Measurements from ENCODE around the gene ROCK1.
"Not testable (repeated sequence)": the region's sequence is repeated elsewhere in the genome, so short reads cannot be mapped to it uniquely, and the experiment has no call there.

ROCK1 gene

GRCh38 chr18:20988726-20989125 is 122.9 kb downstream of the ROCK1 start:
- Histone ChIP-seq H3K4me1 (ENCODE audit: insufficient read depth, low read length) (no peaks in the 10 kb centered on the region), H3K36me3 (ENCODE audit: insufficient read depth, low read length) (peaks cover 46% of the 10 kb centered on the region), H3K27ac (ENCODE audit: low read depth, low read length) (no peak overlapping the region), H3K9me3 (ENCODE audit: low read length) (no peaks in the 10 kb centered on the region), H3K4me3 (ENCODE audit: low read depth in 1 of 2, low read length in 2 of 2) (no peak overlapping the region), H3K27me3 (ENCODE audit: control insufficient read depth in 1 of 2, insufficient read depth in 2 of 2, low read length in 2 of 2) (no peaks in the 10 kb centered on the region), H3K9ac (ENCODE audit: low read length) (no peak overlapping the region)

DNA sequence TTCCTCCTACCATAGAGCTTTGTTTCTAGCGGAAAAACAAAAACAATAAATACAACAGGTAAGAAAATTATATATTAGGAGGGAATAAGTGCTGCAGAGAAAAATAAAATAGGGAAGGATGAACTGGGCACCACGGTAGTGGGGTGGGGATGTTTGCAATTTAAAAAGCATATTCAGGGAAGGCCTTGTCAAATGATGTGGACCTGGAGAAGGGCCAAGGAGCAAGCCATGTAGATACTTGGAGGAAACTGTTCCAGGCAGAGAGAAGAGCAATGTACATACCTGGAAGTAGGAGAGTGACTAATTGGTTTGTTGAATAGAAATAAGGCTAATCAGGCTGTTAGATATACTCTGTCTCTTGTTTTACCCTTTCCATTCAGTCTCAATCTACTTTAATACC is 136.5 kb downstream of the ROCK1 start:
- Histone ChIP-seq H3K9me3 (ENCODE audit: low read length) (no peaks in the 10 kb centered on the region), H3K4me1 (ENCODE audit: insufficient read depth, low read length) (no peaks in the 10 kb centered on the region), H3K27me3 (ENCODE audit: control insufficient read depth in 1 of 2, insufficient read depth in 2 of 2, low read length in 2 of 2) (no peaks in the 10 kb centered on the region), H3K27ac (ENCODE audit: low read depth, low read length) (no peak overlapping the region), H3K9ac (ENCODE audit: low read length) (no peak overlapping the region), H3K36me3 (ENCODE audit: insufficient read depth, low read length) (peaks cover 23% of the 10 kb centered on the region), H3K4me3 (ENCODE audit: low read depth in 1 of 2, low read length in 2 of 2) (no peak overlapping the region)

- H3K4me3 ChIP-seq (ENCODE audit: low read depth in 1 of 2, low read length in 2 of 2), result no peak overlapping the region
- no peaks in the 10 kb centered on the region for H3K9me3 ChIP-seq (ENCODE audit: low read length)
- no peaks in the 10 kb centered on the region for H3K4me1 ChIP-seq (ENCODE audit: insufficient read depth, low read length)
- no peak overlapping the region for H3K27ac ChIP-seq (ENCODE audit: low read depth, low read length)
- no peak overlapping the region for H3K9ac ChIP-seq (ENCODE audit: low read length)
- H3K27me3 ChIP-seq (ENCODE audit: control insufficient read depth in 1 of 2, insufficient read depth in 2 of 2, low read length in 2 of 2), result no peaks in the 10 kb centered on the region
- H3K36me3 ChIP-seq (ENCODE audit: insufficient read depth, low read length), result peaks cover 23% of the 10 kb centered on the region
Measured at GRCh38 chr18:20971886-20972267, 139.7 kb downstream of the ROCK1 start.

DNA sequence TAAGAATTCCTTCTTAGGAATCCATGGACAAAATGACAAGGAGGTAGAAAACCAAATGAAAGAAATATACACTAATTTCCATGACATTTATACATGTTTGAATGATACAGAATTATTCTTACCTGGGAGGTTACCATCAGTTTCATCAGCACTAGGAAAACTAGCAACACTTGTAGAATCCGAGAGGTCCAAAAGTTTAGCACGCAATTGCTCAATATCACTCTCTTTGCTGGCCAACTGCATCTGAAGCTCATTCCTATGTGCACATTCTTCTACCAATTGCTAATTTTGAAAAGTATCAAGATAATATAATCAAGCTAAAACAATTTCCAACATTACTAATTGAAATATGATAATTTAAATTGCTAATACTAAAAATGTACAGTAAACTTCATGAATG is 144.8 kb downstream of the ROCK1 start:
- H3K27ac ChIP-seq (ENCODE audit: low read depth, low read length), result no peak overlapping the region
- H3K36me3 ChIP-seq (ENCODE audit: insufficient read depth, low read length), result peaks cover 24% of the 10 kb centered on the region

DNA sequence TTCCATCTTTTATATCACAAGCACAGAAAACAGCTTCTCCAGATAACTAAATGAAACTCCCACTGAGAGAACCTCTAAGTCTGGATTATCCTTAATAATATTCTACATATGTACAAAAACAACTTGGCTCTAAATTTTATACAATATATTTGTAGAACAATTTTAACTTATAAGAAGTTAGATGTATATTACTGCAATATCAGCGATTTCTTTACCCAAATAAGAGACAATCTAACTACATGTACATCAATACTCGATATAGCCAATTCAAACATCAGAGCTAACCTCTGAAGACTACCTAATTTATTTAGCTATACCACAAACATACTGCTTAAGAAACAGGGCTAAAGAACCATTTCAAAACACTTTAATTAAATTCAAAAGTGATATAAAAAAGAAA is 148.6 kb downstream of the ROCK1 start:
- Histone ChIP-seq H3K4me1 (ENCODE audit: insufficient read depth, low read length) (no peaks in the 10 kb centered on the region), H3K27ac (ENCODE audit: low read depth, low read length) (no peak overlapping the region), H3K36me3 (ENCODE audit: insufficient read depth, low read length) (peaks cover 13% of the 10 kb centered on the region), H3K27me3 (ENCODE audit: control insufficient read depth in 1 of 2, insufficient read depth in 2 of 2, low read length in 2 of 2) (no peaks in the 10 kb centered on the region), H3K9me3 (ENCODE audit: low read length) (no peaks in the 10 kb centered on the region), H3K9ac (ENCODE audit: low read length) (no peak overlapping the region), H3K4me3 (ENCODE audit: low read depth in 1 of 2, low read length in 2 of 2) (no peak overlapping the region)

More for the DNA sequence above, 144.8 kb downstream of the ROCK1 start:
- no peak overlapping the region for H3K9ac ChIP-seq (ENCODE audit: low read length)
- no peak overlapping the region for H3K4me3 ChIP-seq (ENCODE audit: low read depth in 1 of 2, low read length in 2 of 2)
- no peaks in the 10 kb centered on the region for H3K4me1 ChIP-seq (ENCODE audit: insufficient read depth, low read length)
- H3K27me3 ChIP-seq (ENCODE audit: control insufficient read depth in 1 of 2, insufficient read depth in 2 of 2, low read length in 2 of 2), result no peaks in the 10 kb centered on the region
- H3K9me3 ChIP-seq (ENCODE audit: low read length), result no peaks in the 10 kb centered on the region

DNA sequence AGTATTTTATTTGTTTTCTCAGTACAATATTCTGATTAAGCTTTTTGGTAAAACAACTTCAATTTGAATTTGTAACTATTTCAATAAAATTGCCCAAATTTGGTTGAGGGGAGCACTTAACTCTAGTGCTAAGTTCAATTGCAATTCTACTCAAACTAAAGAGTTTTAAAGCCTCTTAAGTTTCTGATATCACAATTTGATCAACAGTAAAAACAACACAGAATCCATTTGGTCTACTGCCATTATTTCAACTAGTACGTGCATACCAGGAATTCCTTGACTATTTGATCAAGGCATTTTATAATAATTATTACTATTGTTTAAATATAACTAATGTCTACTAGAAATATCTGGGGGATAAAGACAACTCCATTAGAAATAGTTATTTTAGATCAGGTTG is 150.9 kb downstream of the ROCK1 start:
- Histone ChIP-seq H3K9ac (ENCODE audit: low read length) (no peak overlapping the region), H3K27me3 (ENCODE audit: control insufficient read depth in 1 of 2, insufficient read depth in 2 of 2, low read length in 2 of 2) (no peaks in the 10 kb centered on the region), H3K9me3 (ENCODE audit: low read length) (no peaks in the 10 kb centered on the region), H3K36me3 (ENCODE audit: insufficient read depth, low read length) (peaks cover 4% of the 10 kb centered on the region), H3K4me1 (ENCODE audit: insufficient read depth, low read length) (no peaks in the 10 kb centered on the region), H3K27ac (ENCODE audit: low read depth, low read length) (no peak overlapping the region), H3K4me3 (ENCODE audit: low read depth in 1 of 2, low read length in 2 of 2) (no peak overlapping the region)

GRCh38 chr18:20950827-20951226 is 160.8 kb downstream of the ROCK1 start:
- not testable (repeated sequence) for H3K4me3 ChIP-seq (ENCODE audit: low read depth in 1 of 2, low read length in 2 of 2); H3K4me1 ChIP-seq (ENCODE audit: insufficient read depth, low read length); H3K27me3 ChIP-seq (ENCODE audit: control insufficient read depth in 1 of 2, insufficient read depth in 2 of 2, low read length in 2 of 2); H3K9ac ChIP-seq (ENCODE audit: low read length); H3K27ac ChIP-seq (ENCODE audit: low read depth, low read length); H3K9me3 ChIP-seq (ENCODE audit: low read length); H3K36me3 ChIP-seq (ENCODE audit: insufficient read depth, low read length)

Measured in muscle layer of colon (tissue), 2 donors.